WTC11 (cell line): ENCODE data around the gene SLC2A4. TPM values are rescaled to one million over a fixed set of nuclear protein-coding genes. Genes with fewer than 3 reads are reported as not detected.

Experiments
- ETV6 ChIP-seq: sonication (generic); formaldehyde crosslinking; IDR thresholded peaks from 2 replicates; pipeline ENCODE4 v1.8.1; 2022; ENCODE audit warnings: mild to moderate bottlenecking, missing genetic modification reagents
- FOXK1 ChIP-seq: sonication (generic); formaldehyde crosslinking; IDR thresholded peaks from 2 replicates; pipeline ENCODE4 v1.8.0; 2022; ENCODE audit warnings: mild to moderate bottlenecking, moderate library complexity, missing genetic modification reagents
- GABPB1 ChIP-seq: sonication (generic); formaldehyde crosslinking; IDR thresholded peaks from 2 replicates; pipeline ENCODE4 v1.8.1; 2023; ENCODE audit warnings: mild to moderate bottlenecking, missing genetic modification reagents
- GRHL2 ChIP-seq: fragments of 250-450 bp; sonication (Bioruptor Pico); IDR thresholded peaks from 2 replicates; pipeline ENCODE4 v1.8.0; 2022; ENCODE audit warnings: mild to moderate bottlenecking, moderate library complexity; ENCODE audit not compliant: insufficient replicate concordance, severe bottlenecking
- GTF2I ChIP-seq: fragments of 250-450 bp; sonication (Bioruptor Pico); conservative IDR thresholded peaks from 2 replicates; pipeline ENCODE4 v1.4.0; 2021; ENCODE audit warnings: mild to moderate bottlenecking
- IRF2 ChIP-seq: sonication (generic); formaldehyde crosslinking; IDR thresholded peaks from 2 replicates; pipeline ENCODE4 v1.8.0; 2022; ENCODE audit warnings: low read depth, missing genetic modification reagents, borderline replicate concordance
- KAT7 ChIP-seq: sonication (generic); formaldehyde crosslinking; IDR thresholded peaks from 2 replicates; pipeline ENCODE4 v1.8.1; 2023; ENCODE audit warnings: missing genetic modification reagents, mild to moderate bottlenecking, borderline replicate concordance
- NFYB ChIP-seq: sonication (generic); formaldehyde crosslinking; conservative IDR thresholded peaks from 2 replicates; pipeline ENCODE4 v1.8.0; 2022; ENCODE audit warnings: low read depth, missing genetic modification reagents
- RORB ChIP-seq: fragments of 250-450 bp; sonication (Bioruptor Pico); IDR thresholded peaks from 2 replicates; pipeline ENCODE4 v1.9.0; 2021; ENCODE audit warnings: mild to moderate bottlenecking
- SMAD4 ChIP-seq: sonication (generic); formaldehyde crosslinking; IDR thresholded peaks from 2 replicates; pipeline ENCODE4 v1.8.0; 2022; ENCODE audit warnings: mild to moderate bottlenecking, missing genetic modification reagents
- ZNF121 ChIP-seq: sonication (generic); formaldehyde crosslinking; IDR thresholded peaks from 2 replicates; pipeline ENCODE4 v1.8.0; 2023; ENCODE audit warnings: missing genetic modification reagents
- ZNF263 ChIP-seq: sonication (generic); formaldehyde crosslinking; IDR thresholded peaks from 2 replicates; pipeline ENCODE4 v1.8.1; 2022; ENCODE audit warnings: low read depth, mild to moderate bottlenecking, moderate library complexity, missing genetic modification reagents
- ZNF396 ChIP-seq: fragments of 250-450 bp; sonication (Bioruptor Pico); IDR thresholded peaks from 2 replicates; pipeline ENCODE4 v1.8.0; 2021; ENCODE audit warnings: mild to moderate bottlenecking, moderate library complexity, borderline replicate concordance
- ZNF416 ChIP-seq: fragments of 250-450 bp; sonication (Bioruptor Pico); IDR thresholded peaks from 2 replicates; pipeline ENCODE4 v1.9.0; 2021; ENCODE audit warnings: mild to moderate bottlenecking, inconsistent platforms
- ZNF671 ChIP-seq: fragments of 250-450 bp; sonication (Bioruptor Pico); IDR thresholded peaks from 2 replicates; pipeline ENCODE4 v1.8.0; 2021; ENCODE audit warnings: mild to moderate bottlenecking
- total RNA-seq: library from RNA; stranded (reverse); gene quantifications from 3 replicates; pipeline ENCODE4 v1.2.3, GENCODE V29; 2021
- TF ChIP-seq, protein P1 (sequence below): fragments of 250-450 bp; sonication (Bioruptor Pico); IDR thresholded peaks from 2 replicates; pipeline ENCODE4 v1.9.0; 2021; ENCODE audit warnings: mild to moderate bottlenecking, borderline replicate concordance
- TF ChIP-seq, protein P2 (sequence below): fragments of 250-450 bp; sonication (Bioruptor Pico); IDR thresholded peaks from 2 replicates; pipeline ENCODE4 v1.9.0; 2021; ENCODE audit warnings: mild to moderate bottlenecking
- TF ChIP-seq, protein P3 (sequence below): sonication (generic); formaldehyde crosslinking; IDR thresholded peaks from 2 replicates; pipeline ENCODE4 v1.8.1; 2023; ENCODE audit warnings: mild to moderate bottlenecking, missing genetic modification reagents, moderate library complexity
- TF ChIP-seq, protein P4 (sequence below): fragments of 200-600 bp; IDR thresholded peaks from 2 replicates; pipeline ENCODE4 v1.8.0; 2022; ENCODE audit warnings: antibody characterized with exemption
- TF ChIP-seq, protein P5 (sequence below): sonication (generic); formaldehyde crosslinking; IDR thresholded peaks from 2 replicates; pipeline ENCODE4 v1.8.1; 2022; ENCODE audit warnings: low read depth, missing genetic modification reagents, borderline replicate concordance
- TF ChIP-seq, protein P6 (sequence below): sonication (generic); formaldehyde crosslinking; IDR thresholded peaks from 2 replicates; pipeline ENCODE4 v1.8.1; 2022; ENCODE audit warnings: low read depth, mild to moderate bottlenecking, moderate library complexity, missing genetic modification reagents, borderline replicate concordance
- TF ChIP-seq, protein P7 (sequence below): sonication (generic); formaldehyde crosslinking; IDR thresholded peaks from 2 replicates; pipeline ENCODE4 v1.8.0; 2022; ENCODE audit warnings: mild to moderate bottlenecking, missing genetic modification reagents
- TF ChIP-seq, protein P8 (sequence below): sonication (generic); formaldehyde crosslinking; IDR thresholded peaks from 2 replicates; pipeline ENCODE4 v1.8.1; 2023; ENCODE audit warnings: mild to moderate bottlenecking, missing genetic modification reagents

SLC2A4 gene
- total RNA-seq, 1 experiment from 2014 or later = 6.4 TPM

DNA sequence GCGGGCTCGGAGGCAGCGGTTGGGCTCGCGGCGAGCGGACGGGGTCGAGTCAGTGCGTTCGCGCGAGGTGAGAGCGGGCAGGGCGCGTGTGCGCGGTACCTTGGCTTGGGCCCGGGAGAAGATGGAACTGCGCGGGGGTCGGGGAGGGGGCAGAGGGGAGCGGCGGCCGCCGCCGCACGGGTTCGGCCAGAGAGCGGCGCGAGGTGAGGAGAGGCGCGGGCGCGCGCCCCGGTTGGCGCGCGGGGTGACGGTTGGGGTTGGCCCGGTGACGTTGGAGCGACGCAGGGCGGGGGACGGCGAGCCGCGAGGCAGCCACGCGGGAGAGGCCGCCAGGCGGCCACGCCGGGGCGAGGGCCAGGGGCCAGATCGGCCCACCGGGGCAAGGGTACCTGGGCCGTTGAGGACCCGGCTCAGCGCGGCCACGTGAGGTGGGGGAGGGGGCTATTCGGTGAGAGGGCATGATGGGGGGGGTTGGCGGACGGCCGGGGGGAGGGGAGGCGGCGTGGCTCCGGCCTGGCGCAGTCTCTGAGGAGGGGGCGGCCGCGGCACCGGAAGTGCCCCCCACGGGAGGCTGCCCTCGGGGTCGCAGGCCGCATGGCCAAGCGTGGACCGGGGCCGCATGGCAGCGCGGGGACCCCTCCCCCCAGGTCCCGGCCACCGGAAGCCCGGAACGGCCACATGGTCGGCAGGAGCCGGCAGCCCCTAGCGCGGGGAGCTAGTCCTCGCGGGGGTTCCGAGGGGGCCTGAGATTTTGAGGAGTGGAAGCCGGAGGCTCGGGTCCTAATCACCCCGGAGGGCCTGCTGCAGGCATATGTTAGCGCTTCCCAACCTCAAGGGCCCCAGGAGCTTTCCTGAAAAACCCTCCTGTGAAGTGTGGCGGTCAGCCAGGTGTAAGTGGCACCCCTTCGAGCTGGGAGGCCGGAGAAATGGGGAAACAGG is 26.4 kb downstream of the SLC2A4 start (continued):
- TF ChIP-seq, protein P1, sequence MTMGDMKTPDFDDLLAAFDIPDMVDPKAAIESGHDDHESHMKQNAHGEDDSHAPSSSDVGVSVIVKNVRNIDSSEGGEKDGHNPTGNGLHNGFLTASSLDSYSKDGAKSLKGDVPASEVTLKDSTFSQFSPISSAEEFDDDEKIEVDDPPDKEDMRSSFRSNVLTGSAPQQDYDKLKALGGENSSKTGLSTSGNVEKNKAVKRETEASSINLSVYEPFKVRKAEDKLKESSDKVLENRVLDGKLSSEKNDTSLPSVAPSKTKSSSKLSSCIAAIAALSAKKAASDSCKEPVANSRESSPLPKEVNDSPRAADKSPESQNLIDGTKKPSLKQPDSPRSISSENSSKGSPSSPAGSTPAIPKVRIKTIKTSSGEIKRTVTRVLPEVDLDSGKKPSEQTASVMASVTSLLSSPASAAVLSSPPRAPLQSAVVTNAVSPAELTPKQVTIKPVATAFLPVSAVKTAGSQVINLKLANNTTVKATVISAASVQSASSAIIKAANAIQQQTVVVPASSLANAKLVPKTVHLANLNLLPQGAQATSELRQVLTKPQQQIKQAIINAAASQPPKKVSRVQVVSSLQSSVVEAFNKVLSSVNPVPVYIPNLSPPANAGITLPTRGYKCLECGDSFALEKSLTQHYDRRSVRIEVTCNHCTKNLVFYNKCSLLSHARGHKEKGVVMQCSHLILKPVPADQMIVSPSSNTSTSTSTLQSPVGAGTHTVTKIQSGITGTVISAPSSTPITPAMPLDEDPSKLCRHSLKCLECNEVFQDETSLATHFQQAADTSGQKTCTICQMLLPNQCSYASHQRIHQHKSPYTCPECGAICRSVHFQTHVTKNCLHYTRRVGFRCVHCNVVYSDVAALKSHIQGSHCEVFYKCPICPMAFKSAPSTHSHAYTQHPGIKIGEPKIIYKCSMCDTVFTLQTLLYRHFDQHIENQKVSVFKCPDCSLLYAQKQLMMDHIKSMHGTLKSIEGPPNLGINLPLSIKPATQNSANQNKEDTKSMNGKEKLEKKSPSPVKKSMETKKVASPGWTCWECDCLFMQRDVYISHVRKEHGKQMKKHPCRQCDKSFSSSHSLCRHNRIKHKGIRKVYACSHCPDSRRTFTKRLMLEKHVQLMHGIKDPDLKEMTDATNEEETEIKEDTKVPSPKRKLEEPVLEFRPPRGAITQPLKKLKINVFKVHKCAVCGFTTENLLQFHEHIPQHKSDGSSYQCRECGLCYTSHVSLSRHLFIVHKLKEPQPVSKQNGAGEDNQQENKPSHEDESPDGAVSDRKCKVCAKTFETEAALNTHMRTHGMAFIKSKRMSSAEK (CRISPR knock-in tag) = no peak
- TF ChIP-seq, protein P2, sequence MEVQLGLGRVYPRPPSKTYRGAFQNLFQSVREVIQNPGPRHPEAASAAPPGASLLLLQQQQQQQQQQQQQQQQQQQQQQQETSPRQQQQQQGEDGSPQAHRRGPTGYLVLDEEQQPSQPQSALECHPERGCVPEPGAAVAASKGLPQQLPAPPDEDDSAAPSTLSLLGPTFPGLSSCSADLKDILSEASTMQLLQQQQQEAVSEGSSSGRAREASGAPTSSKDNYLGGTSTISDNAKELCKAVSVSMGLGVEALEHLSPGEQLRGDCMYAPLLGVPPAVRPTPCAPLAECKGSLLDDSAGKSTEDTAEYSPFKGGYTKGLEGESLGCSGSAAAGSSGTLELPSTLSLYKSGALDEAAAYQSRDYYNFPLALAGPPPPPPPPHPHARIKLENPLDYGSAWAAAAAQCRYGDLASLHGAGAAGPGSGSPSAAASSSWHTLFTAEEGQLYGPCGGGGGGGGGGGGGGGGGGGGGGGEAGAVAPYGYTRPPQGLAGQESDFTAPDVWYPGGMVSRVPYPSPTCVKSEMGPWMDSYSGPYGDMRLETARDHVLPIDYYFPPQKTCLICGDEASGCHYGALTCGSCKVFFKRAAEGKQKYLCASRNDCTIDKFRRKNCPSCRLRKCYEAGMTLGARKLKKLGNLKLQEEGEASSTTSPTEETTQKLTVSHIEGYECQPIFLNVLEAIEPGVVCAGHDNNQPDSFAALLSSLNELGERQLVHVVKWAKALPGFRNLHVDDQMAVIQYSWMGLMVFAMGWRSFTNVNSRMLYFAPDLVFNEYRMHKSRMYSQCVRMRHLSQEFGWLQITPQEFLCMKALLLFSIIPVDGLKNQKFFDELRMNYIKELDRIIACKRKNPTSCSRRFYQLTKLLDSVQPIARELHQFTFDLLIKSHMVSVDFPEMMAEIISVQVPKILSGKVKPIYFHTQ = no peak
- TF ChIP-seq IRF2 (CRISPR knock-in tag) (no peak), ZNF121 (no peak), GTF2I (CRISPR knock-in tag) (no peak), ZNF396 (CRISPR knock-in tag) (no peak), RORB (CRISPR knock-in tag) (no peak), GABPB1 (CRISPR knock-in tag) (peak; percentile 41), ETV6 (CRISPR knock-in tag) (0 out of 2 replicates have a peak, but pooled peaks have one; percentile 45), NFYB (CRISPR knock-in tag) (no peak), SMAD4 (CRISPR knock-in tag) (no peak), KAT7 (CRISPR knock-in tag) (peak; percentile 96; the same call in 1 of the 2 replicates), GRHL2 (CRISPR knock-in tag) (no peak), ZNF416 (CRISPR knock-in tag) (0 out of 2 replicates have a peak, but pooled peaks have one; percentile 41), FOXK1 (CRISPR knock-in tag) (no peak), ZNF671 (CRISPR knock-in tag) (no peak), ZNF263 (CRISPR knock-in tag) (0 out of 2 replicates have a peak, but pooled peaks have one; percentile 26)
- TF ChIP-seq, protein P3, sequence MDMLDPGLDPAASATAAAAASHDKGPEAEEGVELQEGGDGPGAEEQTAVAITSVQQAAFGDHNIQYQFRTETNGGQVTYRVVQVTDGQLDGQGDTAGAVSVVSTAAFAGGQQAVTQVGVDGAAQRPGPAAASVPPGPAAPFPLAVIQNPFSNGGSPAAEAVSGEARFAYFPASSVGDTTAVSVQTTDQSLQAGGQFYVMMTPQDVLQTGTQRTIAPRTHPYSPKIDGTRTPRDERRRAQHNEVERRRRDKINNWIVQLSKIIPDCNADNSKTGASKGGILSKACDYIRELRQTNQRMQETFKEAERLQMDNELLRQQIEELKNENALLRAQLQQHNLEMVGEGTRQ (CRISPR knock-in tag) = peak; percentile 59
- TF ChIP-seq, protein P4, sequence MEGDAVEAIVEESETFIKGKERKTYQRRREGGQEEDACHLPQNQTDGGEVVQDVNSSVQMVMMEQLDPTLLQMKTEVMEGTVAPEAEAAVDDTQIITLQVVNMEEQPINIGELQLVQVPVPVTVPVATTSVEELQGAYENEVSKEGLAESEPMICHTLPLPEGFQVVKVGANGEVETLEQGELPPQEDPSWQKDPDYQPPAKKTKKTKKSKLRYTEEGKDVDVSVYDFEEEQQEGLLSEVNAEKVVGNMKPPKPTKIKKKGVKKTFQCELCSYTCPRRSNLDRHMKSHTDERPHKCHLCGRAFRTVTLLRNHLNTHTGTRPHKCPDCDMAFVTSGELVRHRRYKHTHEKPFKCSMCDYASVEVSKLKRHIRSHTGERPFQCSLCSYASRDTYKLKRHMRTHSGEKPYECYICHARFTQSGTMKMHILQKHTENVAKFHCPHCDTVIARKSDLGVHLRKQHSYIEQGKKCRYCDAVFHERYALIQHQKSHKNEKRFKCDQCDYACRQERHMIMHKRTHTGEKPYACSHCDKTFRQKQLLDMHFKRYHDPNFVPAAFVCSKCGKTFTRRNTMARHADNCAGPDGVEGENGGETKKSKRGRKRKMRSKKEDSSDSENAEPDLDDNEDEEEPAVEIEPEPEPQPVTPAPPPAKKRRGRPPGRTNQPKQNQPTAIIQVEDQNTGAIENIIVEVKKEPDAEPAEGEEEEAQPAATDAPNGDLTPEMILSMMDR = no peak
- TF ChIP-seq, protein P5, sequence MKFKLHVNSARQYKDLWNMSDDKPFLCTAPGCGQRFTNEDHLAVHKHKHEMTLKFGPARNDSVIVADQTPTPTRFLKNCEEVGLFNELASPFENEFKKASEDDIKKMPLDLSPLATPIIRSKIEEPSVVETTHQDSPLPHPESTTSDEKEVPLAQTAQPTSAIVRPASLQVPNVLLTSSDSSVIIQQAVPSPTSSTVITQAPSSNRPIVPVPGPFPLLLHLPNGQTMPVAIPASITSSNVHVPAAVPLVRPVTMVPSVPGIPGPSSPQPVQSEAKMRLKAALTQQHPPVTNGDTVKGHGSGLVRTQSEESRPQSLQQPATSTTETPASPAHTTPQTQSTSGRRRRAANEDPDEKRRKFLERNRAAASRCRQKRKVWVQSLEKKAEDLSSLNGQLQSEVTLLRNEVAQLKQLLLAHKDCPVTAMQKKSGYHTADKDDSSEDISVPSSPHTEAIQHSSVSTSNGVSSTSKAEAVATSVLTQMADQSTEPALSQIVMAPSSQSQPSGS = no peak
- TF ChIP-seq, protein P6, sequence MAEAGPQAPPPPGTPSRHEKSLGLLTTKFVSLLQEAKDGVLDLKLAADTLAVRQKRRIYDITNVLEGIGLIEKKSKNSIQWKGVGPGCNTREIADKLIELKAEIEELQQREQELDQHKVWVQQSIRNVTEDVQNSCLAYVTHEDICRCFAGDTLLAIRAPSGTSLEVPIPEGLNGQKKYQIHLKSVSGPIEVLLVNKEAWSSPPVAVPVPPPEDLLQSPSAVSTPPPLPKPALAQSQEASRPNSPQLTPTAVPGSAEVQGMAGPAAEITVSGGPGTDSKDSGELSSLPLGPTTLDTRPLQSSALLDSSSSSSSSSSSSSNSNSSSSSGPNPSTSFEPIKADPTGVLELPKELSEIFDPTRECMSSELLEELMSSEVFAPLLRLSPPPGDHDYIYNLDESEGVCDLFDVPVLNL (CRISPR knock-in tag) = no peak
- TF ChIP-seq, protein P7, sequence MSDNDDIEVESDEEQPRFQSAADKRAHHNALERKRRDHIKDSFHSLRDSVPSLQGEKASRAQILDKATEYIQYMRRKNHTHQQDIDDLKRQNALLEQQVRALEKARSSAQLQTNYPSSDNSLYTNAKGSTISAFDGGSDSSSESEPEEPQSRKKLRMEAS (CRISPR knock-in tag) = peak; percentile 94
- TF ChIP-seq, protein P8, sequence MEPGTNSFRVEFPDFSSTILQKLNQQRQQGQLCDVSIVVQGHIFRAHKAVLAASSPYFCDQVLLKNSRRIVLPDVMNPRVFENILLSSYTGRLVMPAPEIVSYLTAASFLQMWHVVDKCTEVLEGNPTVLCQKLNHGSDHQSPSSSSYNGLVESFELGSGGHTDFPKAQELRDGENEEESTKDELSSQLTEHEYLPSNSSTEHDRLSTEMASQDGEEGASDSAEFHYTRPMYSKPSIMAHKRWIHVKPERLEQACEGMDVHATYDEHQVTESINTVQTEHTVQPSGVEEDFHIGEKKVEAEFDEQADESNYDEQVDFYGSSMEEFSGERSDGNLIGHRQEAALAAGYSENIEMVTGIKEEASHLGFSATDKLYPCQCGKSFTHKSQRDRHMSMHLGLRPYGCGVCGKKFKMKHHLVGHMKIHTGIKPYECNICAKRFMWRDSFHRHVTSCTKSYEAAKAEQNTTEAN (CRISPR knock-in tag) = no peak; the same call in 1 of the 2 replicates
